ENCODE results near the gene SIN3B.

DNA sequence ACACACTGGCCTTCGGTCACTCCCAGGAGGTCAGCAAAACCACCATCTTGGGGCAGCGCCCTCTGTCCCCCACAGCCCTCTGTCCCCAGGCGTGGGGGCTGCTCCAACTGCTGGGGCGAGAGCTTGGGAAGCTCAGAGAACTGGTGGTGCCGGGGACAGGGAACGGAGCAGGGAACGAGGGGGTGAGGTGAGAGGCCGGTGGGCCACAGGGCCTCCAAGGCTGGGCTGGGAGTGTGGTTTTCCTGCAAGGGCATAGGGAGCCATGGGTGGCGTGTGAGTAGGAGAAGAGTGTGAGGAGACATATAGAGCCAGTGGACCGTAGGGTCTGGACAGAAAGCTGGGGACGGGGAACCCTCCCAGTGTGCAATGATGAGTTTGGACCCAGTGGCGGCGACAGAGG, 93.8 kb downstream of the SIN3B start:
- TF ChIP-seq, protein P1, sequence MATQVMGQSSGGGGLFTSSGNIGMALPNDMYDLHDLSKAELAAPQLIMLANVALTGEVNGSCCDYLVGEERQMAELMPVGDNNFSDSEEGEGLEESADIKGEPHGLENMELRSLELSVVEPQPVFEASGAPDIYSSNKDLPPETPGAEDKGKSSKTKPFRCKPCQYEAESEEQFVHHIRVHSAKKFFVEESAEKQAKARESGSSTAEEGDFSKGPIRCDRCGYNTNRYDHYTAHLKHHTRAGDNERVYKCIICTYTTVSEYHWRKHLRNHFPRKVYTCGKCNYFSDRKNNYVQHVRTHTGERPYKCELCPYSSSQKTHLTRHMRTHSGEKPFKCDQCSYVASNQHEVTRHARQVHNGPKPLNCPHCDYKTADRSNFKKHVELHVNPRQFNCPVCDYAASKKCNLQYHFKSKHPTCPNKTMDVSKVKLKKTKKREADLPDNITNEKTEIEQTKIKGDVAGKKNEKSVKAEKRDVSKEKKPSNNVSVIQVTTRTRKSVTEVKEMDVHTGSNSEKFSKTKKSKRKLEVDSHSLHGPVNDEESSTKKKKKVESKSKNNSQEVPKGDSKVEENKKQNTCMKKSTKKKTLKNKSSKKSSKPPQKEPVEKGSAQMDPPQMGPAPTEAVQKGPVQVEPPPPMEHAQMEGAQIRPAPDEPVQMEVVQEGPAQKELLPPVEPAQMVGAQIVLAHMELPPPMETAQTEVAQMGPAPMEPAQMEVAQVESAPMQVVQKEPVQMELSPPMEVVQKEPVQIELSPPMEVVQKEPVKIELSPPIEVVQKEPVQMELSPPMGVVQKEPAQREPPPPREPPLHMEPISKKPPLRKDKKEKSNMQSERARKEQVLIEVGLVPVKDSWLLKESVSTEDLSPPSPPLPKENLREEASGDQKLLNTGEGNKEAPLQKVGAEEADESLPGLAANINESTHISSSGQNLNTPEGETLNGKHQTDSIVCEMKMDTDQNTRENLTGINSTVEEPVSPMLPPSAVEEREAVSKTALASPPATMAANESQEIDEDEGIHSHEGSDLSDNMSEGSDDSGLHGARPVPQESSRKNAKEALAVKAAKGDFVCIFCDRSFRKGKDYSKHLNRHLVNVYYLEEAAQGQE (IDR thresholded peaks at IDR 0.05; ENCODE audit: insufficient read depth in 1 of 2, low read depth in 2 of 2, low read length in 2 of 2), result no peak
- no peak for TF ChIP-seq SIN3A (IDR thresholded peaks at IDR 0.05; ENCODE audit: borderline replicate concordance, insufficient read depth, low read length)
- TF ChIP-seq POLR2AphosphoS5 (IDR thresholded peaks at IDR 0.05; ENCODE audit: low read depth, low read length), result no peak
- no peak for TF ChIP-seq TAF1 (IDR thresholded peaks at IDR 0.05; ENCODE audit: borderline replicate concordance, insufficient read depth, low read length)

Data from PFSK-1 (cell line).